AG09319 (cell line): ENCODE measurements around the gene MGRN1.

Experiments used
- DNase-seq: peaks from one replicate; pipeline ENCODE4 v3.0.0-alpha.2; 2010; ENCODE audit warnings: low read depth; ENCODE audit errors: extremely low read depth
- TF ChIP-seq, protein P1 (sequence below): IDR thresholded peaks from 2 replicates; pipeline ENCODE4 v1.5.1; 2011; ENCODE audit warnings: low read depth, mild to moderate bottlenecking, inconsistent platforms, low read length, moderate library complexity

MGRN1 gene

DNA sequence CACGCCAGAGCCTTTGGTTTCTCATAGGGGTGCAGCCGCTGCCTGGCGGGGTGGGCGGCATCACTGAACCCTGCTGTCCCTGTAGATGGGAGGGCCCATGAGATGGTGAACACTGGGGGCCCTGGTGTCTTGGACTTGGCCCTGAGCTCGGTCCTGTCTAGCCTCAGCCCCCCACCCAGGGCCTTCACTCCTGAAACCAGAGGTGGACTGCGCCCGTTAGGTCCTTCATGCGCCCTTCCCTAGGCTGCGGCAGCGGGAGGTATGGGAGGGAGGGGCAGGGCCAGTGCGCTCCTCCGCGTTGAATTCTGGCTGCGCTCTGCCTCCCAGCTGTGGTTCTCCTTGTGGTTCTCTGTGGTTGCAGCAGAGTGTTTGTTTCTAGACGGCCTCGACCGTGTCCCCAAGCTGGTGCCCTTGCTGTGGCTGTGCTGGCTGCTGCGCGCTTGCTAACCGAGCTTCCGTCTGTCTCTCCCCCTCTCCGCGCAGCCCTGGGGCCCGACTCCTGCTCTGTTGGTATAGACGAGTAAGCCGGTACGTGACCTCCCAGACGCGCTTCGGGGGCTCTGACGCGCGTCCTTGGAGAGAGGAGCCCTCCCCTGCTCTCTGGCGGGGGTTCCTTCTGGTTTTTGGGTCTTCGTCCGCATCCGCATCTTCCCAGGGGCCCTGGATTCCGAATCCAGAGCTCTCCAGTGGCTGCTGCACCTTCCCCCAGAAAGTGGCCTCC, 61.3 kb downstream of the MGRN1 start:
- no peak for DNase-seq
- TF ChIP-seq, protein P1, sequence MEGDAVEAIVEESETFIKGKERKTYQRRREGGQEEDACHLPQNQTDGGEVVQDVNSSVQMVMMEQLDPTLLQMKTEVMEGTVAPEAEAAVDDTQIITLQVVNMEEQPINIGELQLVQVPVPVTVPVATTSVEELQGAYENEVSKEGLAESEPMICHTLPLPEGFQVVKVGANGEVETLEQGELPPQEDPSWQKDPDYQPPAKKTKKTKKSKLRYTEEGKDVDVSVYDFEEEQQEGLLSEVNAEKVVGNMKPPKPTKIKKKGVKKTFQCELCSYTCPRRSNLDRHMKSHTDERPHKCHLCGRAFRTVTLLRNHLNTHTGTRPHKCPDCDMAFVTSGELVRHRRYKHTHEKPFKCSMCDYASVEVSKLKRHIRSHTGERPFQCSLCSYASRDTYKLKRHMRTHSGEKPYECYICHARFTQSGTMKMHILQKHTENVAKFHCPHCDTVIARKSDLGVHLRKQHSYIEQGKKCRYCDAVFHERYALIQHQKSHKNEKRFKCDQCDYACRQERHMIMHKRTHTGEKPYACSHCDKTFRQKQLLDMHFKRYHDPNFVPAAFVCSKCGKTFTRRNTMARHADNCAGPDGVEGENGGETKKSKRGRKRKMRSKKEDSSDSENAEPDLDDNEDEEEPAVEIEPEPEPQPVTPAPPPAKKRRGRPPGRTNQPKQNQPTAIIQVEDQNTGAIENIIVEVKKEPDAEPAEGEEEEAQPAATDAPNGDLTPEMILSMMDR = no peak

DNA sequence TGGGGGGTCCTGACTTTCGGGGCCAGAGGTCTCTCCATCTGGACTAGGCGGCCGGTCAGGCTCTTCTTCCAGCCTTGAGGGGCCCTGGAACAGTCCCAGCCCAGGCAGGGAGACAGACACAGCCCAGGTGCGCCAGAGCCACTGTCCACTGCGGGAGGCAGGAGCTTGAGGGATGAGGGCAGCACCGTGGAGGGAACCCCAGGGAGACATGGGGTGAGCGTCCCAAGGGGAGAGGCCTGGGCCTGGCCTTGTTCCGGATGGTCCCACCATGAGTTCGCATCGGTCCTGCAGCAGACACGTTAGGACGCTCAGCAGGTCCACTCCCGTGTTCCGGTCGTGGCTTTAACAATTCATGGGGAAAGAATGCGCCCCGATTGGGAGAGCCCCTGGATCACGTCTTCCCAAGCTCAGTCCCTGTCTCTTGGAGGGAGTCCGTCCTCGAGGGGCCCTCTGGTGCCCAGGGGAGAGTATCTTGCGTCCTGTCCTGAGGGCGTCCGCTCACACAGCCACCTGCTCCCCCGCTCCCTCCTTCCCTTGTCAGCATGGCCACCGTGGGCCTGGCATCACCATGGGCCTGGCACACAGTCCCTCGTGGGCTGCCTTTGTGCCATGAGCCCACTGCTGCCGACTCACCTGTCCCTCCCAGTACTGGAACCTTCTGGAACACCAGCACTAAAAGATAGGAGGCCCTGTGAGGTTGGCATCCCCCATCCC, 62.0 kb downstream of the MGRN1 start:
- TF ChIP-seq, protein P1 = no peak
- no peak for DNase-seq

DNA sequence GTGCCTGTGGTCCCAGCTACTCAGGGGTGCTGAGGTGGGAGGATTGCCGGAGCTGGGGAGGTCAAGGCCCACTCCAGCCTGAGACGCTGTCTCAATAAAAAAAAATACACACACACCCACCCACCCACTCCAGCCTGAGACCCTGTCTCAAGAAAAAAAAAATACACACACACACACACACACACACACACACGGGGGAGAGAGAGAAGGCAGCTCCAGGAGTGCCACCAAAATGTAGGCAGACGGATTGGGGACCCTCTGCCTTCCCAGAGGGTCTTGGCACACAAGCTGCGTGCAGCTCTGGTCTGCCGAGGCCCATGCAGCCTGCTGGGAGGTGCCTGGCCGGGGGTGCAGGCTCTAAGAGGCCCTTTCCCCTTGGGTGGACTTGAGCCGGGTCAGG, 62.8 kb downstream of the MGRN1 start:
- TF ChIP-seq, protein P1 = no peak
- no peak for DNase-seq

DNA sequence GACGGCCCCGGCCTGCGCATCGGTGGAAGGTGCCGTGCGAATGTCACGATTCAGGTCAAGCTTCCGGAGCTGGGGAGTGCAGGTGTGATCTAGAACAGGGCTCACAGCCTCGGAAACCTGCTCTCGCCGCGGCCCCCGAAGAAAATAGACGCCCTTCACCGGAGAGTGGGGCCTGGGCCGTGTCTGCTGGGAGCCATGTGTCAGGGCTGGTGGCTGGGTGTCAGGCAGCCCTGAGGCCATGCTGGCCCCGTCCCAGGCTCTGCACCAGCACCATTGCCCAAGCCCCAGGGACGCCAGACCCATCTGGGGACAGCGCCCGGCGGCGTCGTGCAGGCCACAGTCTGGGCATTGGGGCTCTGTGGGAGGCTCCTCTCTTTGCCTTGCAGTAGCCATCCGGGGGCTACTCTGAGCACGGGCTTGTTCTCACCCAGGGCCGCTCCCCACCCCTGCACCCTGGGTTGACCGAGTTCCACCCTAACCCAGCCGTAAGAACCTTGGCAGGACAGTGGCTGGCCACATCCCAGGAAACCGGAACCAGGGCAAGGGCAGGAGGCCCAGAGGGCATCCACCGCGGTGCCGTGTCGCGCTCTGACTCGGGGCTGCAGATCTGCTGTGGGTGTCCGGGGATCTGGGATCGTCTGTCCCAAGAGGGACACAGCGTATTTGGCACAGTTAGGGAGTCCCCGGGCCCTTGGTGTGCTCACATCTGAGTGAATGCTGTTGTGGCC, 63.5 kb downstream of the MGRN1 start:
- no peak for DNase-seq
- TF ChIP-seq, protein P1 = no peak

DNA sequence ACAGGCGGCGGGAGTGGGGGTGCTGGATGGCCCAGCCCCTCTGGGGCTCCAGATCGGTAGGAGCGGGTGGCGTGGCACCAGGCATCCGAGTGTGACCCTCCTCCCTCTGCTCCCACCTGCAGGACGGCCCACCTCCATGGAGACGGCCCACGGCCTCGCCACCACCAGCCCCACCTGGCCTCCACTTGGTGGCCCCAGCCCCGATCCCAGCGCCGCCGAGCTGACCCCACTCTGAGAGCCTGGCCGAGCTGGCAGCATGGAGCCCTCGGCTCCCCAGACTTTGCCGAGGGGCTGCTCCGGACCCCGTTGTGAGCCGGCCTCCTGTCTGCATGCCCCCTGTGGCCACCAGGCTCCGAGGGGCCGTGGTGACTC, 64.0 kb downstream of the MGRN1 start:
- no peak for DNase-seq
- TF ChIP-seq, protein P1 = no peak

DNA sequence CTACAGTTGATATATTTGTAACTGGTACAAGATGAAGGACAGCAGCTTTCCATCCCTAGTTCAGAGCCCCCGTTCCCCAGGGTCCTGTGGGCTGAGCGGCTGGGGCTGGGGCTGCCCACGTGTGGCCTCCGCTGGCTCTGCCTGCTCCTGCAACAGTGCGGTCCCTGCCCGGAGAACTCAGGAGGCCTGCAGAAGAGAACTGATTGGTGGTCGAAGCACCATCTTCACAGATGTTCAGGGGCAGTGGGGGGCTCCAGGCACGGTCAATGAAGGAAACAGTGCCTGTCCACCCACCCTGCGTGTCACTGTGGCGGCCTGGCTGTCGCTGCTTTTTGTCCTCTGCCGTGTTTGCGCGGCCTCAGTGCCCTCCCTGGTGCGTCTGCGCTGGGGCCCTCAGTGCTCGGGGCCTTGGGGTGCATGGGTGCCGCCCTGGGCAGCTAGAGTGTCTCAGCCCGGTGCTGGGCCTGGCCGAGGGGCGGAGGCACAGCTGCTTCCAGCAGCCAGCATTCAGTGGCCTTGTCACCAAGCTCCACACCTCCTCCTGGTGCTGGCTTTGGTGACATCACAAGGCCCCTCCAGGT, 64.6 kb downstream of the MGRN1 start:
- no peak for DNase-seq
- TF ChIP-seq, protein P1 = no peak
